ENCODE measurements around the gene BAIAP2L1. TPM values are rescaled to one million over a fixed set of nuclear protein-coding genes. Genes with fewer than 3 reads are reported as not detected.
"Not testable (repeated sequence)": the region's sequence is repeated elsewhere in the genome, so short reads cannot be mapped to it uniquely, and the experiment has no call there.

Gene BAIAP2L1
- total RNA-seq, 1 donor from 2014 or later, result 6.4 TPM

- DNase-seq (ENCODE audit: extremely low read depth, low read depth, low spot score), result no peak
Observed at GRCh38 chr7:98399462-98399861, 1.4 kb downstream of the BAIAP2L1 start.

DNA sequence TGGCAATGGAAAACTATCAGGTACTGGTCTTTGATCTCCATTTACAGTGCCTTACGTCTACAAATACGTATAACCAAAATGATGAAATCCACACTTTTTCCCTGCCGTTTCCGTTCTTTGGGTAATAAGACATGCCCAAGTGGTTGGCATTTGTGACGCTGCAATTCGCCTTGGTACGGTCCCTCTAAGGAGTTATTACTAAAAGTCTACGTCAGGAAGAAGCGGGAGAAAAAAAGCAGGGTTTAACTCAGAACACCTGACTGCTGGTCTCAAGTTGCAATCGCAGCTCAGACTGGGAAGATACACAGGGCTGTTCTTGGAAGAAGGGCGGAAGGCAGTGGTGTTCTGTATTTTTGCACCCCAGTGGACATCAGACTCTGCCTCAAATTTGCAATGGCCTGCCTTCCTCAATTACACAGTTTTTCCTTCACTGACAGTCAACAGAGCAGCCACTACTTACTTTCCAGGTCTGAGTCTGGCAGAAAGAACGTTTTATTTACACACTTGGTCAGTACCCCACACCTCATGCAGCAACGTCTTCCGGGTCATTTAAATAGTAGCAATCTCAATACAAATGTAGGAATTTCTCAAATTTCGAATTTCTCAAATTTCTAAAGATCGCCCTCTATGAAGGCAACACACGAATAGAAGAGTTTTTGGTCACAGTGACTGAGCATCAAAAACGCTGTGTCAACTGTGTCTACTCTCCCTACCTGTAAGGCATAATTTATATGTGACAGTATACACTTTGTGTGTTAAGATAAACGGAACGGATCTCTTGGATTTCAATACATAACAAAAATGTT, 2.1 kb downstream of the BAIAP2L1 start:
- no peak for DNase-seq (ENCODE audit: extremely low read depth, low read depth, low spot score)

- DNase-seq (ENCODE audit: extremely low read depth, low read depth, low spot score), result no peak
Observed at GRCh38 chr7:98396768-98397167, 4.1 kb downstream of the BAIAP2L1 start.

DNA sequence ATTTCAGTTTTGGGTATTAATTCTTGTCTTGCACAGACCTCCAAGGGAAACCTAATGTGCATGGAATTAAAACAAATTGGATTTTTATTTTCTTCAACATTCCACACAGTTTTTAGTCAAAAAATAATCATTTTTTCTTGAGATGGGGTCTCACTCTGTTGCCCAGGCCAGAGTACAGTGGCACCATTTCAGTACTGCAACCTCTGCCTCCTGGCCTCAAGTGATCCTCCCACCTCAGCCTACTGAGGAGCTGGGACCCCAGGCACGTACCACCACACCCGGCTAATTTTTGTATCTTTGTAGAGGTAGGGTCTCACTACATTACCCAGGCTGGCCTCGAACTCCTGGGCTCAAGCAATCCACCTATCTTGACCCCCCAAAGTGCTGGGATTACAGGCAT, 4.9 kb downstream of the BAIAP2L1 start:
- no peak for DNase-seq (ENCODE audit: extremely low read depth, low read depth, low spot score)

DNA sequence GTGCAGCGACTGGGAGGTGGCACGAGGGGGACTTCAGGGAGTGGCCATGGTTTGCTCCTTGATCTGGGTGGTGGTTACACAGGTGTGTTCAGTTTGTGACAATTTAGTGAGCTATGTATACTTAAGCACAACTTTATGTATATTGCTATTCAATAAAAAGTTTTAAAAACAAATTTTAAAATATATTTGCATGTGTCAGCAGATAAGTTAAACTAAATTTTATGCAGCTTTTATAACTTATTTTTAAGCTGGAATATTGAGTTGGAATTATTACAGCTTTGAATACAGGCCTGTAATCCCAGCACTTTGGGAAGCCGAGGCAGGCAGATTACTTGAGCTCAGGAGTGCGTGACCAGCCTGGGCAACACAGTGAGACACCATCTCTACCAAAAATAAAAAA, 5.4 kb downstream of the BAIAP2L1 start:
- DNase-seq (ENCODE audit: extremely low read depth, low read depth, low spot score), result no peak

GRCh38 chr7:98394377-98394836, 6.5 kb downstream of the BAIAP2L1 start:
- DNase-seq (ENCODE audit: extremely low read depth, low read depth, low spot score), result no peak

GRCh38 chr7:98387544-98388226, 13.2 kb downstream of the BAIAP2L1 start:
- no peak for DNase-seq (ENCODE audit: extremely low read depth, low read depth, low spot score)

GRCh38 chr7:98387131-98387530, 13.8 kb downstream of the BAIAP2L1 start:
- DNase-seq (ENCODE audit: extremely low read depth, low read depth, low spot score), result no peak

- DNase-seq (ENCODE audit: extremely low read depth, low read depth, low spot score), result not testable (repeated sequence)
Observed at GRCh38 chr7:98385532-98385931, 15.4 kb downstream of the BAIAP2L1 start.

DNA sequence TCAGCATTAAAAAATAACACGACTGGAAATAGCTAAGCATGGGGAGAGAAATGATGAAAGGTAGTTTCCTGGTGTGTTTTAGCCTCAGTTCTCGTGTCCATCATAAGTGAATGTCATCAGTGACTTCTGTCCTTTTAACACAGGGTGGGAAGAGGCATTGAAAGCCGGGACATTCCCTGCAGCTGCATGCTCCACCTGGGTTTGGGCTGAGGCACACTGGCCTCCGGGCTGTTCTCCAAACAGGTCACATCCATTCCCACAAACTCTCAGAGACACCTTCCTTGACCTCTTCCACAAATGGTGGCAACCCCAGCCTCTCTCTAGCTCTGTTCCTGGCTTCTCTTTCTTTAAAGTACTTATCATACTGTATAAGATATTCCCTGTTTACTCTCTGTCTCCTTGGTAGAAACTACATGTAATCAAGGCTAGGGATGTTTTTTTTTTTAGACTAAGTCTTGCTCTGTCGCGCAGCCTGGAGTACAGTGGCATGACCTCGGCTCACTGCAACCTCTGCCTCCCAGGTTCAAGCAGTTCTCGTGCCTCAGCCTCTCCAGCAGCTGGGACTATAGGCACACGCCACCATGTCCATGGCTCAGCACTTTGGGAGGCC, 22.6 kb downstream of the BAIAP2L1 start:
- DNase-seq (ENCODE audit: extremely low read depth, low read depth, low spot score), result no peak

GRCh38 chr7:98376711-98377110, 24.2 kb downstream of the BAIAP2L1 start:
- DNase-seq (ENCODE audit: extremely low read depth, low read depth, low spot score), result no peak

- no peak for DNase-seq (ENCODE audit: extremely low read depth, low read depth, low spot score)
Observed at GRCh38 chr7:98375664-98376063, 25.2 kb downstream of the BAIAP2L1 start.

DNA sequence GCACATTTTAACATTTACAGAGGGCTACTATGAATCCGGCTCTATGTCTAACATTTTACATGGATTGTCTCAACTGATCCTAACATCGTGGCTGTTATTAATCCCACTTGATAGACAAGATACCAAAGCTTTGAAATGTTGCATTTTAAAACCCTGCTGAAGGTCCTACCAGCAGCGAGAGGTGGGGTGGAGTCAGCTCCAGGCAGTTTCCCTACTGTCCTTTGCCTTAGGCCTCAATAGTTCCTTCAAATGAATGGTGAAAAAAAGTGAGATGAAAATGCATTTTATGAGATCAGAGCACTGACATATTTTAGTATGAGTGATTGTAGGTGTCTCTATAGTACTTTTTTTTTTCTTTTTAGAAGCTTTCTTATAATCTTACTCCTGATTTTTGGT, 26.6 kb downstream of the BAIAP2L1 start:
- DNase-seq (ENCODE audit: extremely low read depth, low read depth, low spot score), result no peak

DNA sequence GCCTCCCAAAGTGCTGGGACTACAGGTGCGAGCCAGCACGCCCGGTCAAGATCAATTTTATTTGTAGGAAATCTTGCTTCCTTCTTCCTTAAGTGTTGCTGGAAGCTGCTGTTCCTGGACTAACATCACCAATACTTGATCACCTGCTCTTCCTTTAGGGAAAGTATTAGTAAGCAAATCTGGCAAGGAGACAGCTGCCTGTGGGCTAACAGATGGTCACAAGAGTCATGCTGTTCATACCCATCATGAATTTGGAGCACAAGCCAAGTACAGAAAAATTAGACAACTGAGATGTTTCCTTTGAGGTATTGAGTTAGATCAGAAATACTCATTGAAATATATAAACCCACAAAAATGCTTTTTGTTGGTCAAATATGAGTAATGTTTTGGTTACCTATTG, 27.9 kb downstream of the BAIAP2L1 start:
- no peak for DNase-seq (ENCODE audit: extremely low read depth, low read depth, low spot score)

GRCh38 chr7:98369726-98370125, 31.2 kb downstream of the BAIAP2L1 start:
- DNase-seq (ENCODE audit: extremely low read depth, low read depth, low spot score), result no peak

DNA sequence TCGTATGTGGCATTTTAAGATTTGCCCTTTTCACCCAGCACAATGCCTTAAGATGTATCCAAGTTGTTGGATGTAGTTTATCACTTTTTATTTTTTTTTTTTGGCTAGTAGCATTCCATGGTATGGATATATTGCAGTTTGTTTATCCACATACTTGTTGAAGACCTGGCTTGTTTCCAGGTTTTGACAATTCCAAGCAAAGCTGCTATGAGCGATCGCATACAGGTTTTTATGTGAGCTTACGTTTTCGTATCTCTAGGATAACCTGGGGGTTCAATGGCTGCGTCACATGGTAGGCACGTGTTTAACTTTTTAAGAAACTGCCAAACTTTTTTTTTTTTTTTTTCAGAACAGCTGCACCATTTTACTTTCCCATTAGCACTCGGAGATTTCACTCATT, 32.2 kb downstream of the BAIAP2L1 start:
- no peak for DNase-seq (ENCODE audit: extremely low read depth, low read depth, low spot score)

DNA sequence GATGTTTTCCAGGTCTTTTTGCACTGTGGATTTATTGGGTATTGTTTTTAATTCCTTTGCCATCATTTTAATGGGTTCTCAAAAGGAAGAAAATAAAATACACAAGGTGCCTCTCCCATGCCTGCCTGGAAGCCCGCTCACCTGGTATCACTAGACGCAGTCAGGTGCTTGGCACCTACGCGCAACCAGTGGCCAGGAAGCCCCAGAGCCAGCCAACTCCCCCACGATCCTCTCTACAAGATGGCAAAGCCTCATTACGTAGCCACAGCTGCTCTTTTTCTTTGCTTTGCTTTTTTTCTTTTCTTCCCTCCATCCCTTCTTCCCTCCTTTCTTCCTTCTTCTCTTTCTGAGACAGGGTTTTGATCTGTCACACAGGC, 34.3 kb downstream of the BAIAP2L1 start:
- no peak for DNase-seq (ENCODE audit: extremely low read depth, low read depth, low spot score)

- DNase-seq (ENCODE audit: extremely low read depth, low read depth, low spot score), result no peak
Observed at GRCh38 chr7:98365863-98366561, 34.9 kb downstream of the BAIAP2L1 start.

GRCh38 chr7:98364220-98364619, 36.7 kb downstream of the BAIAP2L1 start:
- DNase-seq (ENCODE audit: extremely low read depth, low read depth, low spot score), result no peak

DNA sequence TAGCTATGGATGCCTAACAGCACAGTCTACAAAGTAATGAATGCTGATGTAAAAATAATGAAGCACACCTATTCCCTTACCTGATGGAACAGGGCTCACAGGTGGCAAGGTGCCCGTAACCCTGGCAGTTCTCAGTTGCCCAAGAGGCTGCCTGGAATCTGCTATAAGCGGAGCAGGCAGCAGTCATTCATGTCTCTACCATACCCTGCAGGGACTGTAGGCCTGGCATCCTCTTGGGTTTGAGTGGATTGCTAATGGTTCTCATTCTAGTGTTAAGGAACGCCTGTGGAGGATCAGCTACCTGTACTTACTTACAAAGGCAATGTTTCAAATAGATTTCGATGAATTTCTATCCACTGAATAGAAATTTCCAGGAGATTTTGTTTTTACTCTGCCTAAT, 38.4 kb downstream of the BAIAP2L1 start:
- no peak for DNase-seq (ENCODE audit: extremely low read depth, low read depth, low spot score)
